GM11168 (cell line): ENCODE results near the gene MIOX.

Experiments
- in situ Hi-C: fragments of 300-500 bp; cut with MboI; formaldehyde crosslinking; loops from one replicate; pipeline ENCODE4 v1.12.0; 2022; ENCODE audit warnings: low sequenced_read_pairs; ENCODE audit not compliant: unreplicated experiment

MIOX gene

DNA sequence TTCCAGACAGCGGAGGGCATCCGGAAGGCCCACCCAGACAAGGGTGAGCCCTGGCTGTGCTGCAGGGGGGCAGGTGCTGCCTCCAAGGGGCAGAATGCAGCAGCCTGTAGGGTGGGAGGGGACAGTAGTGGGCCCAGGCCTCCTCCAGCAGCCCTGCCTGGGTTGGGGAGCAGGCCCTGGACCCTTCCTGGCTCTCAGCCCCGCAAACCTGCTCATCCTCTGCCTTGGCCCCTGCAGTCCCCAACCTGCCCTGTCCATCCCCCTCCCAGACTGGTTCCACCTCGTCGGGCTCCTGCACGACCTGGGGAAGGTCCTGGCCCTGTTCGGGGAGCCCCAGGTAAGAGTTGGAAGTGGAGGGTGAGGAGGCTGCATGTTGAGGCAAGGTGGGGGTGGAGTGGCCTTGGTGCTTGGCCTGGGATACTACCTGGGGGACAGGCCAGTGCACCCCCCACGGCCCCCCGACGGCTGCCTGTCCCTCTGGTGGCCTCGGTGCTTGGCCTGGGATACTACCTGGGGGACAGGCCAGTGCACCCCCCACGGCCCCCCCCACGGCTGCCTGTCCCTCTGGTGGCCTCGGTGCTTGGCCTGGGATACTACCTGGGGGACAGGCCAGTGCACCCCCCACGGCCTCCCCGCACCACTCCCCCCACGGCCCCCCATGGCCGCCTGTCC is 1.5 kb downstream of the MIOX start:
- in situ Hi-C loops = no loop called here

DNA sequence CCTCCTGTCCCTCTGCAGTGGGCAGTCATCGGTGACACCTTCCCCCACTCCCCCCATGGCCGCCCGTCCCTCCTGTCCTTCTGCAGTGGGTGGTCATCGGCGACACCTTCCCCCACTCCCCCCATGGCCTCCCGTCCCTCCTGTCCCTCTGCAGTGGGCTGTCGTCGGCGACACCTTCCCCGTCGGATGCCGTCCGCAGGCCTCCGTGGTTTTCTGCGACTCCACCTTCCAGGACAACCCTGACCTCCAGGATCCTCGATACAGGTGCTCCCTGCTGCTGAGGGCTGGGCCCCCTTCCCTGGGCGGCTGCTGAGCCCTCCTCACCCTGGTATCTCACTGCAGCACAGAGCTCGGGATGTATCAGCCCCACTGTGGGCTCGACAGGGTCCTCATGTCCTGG is 2.2 kb downstream of the MIOX start:
- in situ Hi-C loops = no loop called here

DNA sequence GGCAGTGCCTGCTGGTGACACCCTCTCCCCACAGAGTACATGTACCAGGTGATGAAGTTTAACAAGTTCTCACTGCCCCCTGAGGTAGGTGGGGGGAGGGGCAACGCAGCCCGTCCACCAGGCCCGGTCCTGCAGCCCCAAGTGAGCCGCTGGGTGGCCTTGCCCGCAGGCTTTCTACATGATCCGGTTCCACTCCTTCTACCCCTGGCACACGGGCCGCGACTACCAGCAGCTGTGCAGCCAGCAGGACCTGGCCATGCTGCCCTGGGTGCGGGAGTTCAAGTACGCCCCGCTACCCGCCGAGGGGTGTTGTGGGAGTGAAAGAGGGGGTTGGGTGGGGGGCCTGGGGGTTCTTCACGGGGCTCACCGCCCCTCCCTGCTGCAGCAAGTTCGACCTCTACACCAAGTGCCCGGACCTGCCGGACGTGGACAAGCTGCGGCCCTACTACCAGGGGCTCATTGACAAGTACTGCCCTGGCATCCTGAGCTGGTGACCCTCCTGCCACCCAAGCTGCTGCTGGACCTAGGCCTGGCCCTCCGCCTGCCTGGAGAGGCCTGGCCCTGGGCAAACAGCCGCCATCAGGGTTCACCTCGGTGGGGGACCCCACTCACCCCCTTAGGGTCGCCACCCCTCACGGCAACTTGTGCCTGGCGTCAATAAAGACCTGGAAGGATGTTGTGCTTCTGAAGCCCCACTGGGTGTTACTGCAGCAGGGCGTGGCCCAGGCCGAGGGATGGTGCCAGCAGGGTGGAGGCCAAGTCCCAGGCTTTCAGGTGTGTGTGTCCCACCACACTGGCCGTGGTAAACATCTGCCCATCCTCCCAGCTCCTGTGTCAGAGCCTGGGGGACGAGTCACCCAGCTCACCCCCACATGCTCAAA is 2.9 kb downstream of the MIOX start:
- in situ Hi-C loops = no loop called here

DNA sequence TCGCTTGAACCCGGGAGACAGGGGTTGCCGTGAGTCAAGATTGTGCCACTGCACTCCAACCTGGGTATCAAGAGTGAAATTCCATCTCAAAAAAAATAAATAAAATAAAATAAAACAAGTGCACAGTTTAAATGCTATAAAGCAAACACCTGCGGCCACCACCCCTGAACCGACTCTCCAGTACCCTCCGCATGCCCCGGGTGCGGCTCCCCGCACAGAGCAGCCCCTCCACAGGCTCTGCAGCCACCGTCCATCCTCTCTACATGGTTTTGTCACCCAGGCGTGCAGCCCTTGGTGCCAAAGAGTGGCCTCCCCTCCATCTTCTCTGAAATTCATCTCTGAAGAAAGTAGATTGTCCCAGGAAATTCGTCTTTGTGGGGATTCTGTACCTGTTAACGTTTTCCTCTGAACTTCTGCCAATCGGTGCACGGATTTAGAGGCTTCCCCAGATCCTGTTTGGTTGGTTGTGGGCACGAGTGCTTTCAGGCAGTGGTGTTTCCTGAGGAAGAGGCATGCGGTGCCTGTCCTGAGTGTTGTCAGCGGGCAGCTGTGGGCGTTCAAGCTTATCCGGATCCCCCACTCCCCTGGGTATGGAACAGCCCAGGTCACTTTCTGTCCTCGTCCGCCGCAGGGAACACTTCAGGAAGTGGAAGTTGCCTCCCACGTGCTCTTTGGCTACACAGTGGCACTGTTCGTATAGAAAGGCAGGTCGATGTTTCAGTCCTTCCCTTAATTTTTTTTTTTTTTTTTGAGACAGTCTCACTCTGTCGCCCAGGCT is 4.1 kb downstream of the MIOX start:
- in situ Hi-C loops = no loop called here

DNA sequence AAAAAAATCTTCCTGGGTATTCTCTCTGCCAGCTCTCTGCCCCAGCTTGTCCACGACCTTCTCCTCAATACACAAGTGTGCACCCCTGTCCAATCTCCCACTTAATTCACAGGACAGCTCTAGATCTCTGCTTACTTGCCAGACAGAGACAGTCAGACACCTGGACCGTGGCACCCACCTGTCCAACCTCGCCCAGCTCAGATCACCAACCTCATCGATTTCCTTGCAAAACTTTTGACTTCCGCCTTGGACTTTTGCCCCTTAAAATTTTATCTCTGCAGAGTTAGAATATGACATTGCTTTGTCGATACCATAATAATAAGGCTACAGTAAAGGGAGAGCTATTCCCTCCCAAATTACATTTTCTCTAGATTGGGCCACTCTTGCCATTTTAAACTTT is 10.4 kb downstream of the MIOX start:
- in situ Hi-C loops = no loop called here

DNA sequence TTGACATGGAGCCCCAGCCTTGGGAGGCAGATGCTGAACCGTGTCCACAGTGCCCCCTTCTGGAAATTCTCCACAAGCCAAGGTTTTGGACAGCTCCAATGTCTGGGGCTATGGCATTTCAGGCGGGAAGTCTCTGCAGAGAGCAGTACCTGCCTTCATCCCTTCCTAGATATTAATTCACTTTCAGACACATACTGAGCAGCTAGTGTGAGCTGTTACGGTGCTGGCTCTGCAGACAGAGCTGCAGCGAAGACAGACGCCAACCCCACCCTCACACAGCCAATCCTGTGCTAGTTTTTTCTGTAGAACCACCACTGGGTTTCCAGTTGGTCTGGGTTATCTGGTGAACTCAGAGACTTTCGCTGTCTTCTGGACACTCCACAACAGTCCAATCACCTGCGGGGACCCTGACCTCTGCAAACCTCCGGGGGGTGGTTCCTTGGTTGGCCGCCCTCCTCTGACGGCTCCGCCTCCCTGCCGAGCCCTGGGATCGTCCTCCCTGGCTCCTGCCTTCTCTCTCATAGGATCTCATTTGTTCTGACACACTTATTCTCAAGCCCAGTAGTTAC is 11.7 kb downstream of the MIOX start:
- in situ Hi-C loops = no loop called here

DNA sequence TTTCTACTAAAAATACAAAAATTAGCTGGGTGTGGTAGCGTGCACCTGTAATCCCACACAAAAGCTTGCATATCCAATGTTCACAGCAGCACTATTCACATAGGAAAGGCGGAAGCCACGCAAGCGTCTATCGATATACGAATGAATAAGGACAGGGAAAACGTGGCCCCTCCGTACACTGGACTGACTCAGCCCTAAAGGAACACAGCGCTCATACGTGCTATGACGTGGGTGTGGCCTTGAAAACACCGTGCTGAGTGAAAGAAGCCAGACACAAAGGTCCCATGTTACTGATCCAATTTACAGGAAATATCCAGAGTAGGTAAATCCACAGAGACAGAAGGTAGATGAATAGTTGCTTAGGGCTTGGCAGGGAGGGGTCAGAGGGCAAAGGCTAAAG is 13.8 kb downstream of the MIOX start:
- in situ Hi-C loops = no loop called here

DNA sequence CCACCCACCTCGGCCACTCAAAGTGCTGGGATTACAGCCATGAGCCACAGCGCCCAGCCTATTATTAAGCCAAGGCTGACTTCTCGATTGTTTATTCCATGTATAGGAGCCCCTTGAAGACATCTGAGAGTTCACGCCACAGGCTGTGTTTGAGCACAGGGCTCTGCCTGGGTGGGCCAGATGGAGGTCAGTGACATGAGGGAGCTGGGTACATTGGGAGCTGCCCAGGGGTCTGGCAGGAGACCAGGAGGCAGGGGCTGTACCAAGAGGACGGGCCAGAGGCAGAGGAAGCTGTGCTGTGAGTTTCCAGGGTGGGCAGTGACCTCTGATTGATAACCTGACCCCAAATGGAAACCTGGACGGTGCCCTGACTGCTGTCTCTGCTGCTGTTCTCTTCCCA is 15.4 kb downstream of the MIOX start:
- in situ Hi-C loops = no loop called here

DNA sequence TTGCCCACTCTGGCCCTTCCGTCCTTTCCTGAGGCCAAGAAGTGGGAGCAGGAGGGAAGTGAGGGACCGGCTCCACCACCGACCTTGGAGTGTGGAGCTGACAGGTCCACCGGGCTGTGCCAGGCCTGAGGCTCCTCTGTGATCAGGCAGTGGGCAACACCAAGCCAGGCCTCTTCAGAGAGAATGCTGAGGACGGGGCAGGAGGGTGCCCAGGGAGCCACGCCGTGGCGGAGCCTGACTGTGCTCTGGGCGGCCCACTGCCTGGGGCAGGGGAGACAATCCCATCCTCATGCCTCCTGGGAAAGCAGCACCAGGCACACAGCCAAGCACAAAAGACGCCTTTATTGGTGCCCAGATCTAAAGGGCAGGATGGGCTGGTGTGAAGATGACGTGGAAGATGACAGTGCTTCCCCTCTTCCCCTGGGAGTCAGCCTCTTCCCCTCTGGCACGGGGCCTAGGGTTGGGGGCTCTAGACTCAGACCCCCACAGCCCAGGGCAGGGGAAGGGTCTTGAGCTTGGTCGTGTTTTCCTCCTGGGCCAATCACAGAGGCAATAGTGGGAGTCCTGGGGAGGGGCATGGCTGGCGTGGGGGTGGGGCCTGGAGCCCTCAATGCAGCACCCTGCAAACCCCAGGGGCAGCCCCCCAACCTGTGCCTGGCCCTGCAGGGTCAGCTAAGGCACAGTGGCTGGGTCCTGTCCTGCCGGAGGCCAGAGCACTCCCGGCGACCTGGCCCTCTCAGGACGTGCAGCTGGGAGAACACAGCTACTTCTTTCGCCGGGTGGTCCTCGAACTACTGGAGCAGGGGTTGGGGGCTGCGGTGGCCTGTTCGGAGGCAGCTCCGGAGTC is 16.2 kb downstream of the MIOX start:
- in situ Hi-C loops = no loop called here

DNA sequence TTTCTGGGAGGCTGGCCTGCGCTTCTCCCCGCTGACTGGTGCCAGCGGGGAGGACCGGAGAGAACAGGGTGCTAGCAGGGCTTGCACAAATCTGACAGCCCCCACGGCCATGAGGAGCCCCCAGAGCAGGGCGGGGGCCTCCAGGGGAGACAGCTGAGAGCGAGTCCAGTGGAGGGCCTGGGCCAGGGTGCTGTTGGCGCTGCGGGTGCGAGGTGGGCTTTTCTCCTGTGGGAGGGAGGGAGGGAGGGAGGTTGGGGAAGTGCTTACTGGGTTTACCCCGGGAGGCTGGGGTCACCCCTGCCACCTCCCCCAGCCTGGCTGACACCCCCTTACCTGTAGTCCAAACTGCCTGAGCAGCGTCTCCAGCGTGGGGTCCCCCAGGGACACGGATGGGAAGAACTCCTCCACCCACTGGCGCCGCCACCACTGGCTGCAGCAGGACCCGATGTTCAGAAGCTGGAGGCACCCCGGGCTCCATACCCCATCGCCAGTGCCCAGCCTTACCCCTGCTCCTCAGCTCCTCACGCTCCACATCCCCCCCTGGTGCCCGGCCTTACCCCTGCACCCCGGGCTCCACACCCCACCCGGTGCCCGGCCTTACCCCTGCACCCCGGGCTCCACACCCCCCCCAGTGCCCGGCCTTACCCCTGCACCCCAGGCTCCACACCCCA is 17.0 kb downstream of the MIOX start:
- in situ Hi-C loops = no loop called here

DNA sequence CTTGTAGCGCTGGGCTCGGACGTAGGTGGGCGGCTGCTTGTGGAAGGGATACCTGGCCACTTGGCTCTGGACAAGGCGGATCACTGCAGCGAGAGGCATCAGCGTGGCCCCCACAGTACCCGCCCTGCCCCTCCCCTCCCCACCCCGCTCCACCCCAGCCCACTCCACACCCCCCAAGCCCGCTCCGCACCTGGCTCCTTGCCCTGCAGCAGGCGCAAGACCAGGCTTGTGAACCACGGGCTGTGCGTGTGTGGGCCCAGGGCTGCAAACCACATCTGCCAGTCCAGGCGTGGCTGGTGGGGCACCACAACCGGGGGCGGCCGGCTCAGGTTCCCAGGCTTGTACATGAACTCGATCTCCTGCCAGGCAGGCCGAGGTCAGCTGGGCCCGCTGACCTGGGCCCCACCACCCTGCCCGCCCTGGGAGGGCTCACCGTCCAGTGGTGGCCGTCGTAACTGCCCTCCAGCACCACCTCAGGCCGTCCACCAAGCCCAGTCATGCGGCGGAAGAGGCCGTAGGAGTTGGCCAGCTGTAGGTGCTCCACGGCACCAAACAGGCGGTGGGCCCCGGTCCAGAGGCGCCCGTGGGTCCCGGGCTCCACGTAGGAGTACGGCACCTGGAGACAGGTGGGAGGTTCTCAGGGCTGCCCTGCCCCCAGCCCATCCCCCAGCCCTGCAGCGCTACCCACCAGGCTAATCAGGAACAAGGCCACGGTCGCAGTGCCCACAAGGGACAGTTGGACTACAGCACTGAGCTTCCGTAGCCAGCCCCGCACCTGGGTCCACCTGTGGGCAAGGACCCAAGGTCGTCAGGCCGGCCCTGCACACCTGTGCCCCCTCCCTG is 17.9 kb downstream of the MIOX start:
- in situ Hi-C loops = no loop called here

DNA sequence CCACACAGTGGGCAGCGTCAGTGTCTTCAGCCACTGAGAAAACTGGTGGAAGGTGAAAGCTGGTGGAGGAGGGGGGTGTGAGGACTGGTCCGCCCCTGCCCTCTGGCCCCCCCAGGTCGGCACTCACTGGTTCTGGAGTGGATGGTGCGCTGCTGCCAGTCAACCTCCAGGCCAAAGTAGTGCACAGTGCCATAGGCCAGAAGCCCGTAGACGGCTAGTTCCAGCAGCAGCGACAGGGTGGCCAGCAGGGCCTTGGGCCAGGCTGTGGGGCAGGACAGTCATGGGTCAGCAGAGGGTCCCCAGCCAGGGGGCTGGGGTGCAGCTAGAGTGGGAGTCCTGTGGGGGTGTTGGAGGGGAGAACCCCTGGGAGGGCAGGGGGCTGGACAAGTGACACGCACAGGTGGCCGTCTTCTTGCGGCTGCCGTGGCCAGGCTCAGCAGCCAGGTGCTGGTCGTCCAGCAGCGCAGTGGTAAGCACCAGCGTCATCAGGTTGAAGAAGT is 18.7 kb downstream of the MIOX start:
- in situ Hi-C loops = no loop called here

DNA sequence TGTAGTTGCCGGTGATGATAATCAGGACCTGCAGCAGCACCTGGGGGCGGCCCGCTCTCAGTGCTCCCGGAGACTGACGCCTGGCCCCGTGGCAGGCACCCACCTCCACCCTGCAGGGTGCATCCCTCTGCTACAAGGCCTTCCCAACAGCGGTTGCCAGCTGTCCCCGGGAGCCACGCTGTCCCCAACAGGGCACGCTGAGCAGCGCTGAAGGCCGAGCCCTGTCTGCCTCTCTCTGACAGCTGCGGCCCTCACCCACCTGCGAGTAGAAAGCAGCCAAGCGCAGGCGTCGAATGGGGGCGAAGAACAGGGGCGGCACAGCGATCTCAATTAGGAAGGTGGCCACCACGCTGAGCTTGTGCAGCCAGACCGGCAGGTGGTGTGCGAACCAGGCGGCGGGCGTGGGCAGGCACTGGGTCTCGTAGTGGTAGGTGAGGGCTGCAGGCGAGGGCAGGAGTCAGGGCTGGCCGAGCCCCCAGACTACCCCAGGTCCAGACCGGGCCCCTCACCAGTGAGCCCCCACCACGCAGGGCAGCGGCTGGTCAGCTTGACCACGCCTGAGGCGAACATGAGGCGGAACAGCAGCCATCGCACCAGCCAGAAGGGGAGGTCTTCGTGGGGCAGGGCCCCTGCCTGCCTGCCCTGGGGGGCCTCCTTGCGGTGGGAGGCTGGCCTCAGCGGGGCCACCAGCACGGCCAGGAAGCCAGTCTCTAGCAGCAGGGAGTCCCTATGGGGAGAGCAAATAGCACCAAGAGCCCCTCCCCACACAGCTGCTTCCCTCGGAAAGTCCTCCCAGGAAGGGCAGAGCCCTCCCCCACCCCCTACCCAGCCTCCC is 19.3 kb downstream of the MIOX start:
- in situ Hi-C loops = no loop called here

DNA sequence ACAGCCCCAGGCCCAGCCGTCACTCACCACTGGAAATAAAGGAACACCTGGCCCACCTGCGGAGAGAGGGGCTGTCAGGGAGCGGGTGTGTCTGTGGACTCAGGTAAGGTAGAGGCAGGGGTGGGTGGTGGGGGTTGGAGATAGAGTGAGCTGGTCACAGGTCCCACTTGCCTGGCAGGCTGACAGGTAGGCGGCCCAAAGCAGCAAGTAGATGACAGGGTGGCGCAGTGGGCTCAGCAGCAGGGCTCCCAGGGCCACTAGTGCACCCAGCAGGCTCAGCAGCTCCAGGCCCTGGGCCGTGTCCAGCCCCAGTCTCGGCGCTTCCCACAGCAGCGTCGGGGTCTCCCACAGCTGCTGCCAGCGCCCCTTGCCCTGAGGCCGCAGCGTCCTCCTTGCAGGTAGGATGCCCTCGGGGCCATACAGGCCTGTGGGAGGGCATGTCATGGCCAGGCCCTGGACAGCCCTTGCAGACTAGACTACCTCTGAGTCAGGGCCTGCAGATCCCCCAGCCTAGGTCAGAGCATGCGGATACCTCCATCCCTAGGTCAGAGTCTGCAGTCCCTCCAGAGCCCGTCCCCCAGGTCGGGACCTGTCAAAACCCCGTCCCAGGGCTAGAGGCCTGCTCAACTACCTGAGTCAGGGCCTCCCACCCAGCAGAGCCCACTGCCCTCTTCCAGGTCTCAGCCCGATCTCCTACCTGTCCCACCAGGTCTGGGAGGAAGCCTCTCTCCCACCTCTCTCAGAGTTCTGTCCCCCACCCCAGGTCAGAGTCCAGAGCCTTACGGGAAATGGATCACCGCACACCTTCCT is 20.2 kb downstream of the MIOX start:
- in situ Hi-C loops = no loop called here

DNA sequence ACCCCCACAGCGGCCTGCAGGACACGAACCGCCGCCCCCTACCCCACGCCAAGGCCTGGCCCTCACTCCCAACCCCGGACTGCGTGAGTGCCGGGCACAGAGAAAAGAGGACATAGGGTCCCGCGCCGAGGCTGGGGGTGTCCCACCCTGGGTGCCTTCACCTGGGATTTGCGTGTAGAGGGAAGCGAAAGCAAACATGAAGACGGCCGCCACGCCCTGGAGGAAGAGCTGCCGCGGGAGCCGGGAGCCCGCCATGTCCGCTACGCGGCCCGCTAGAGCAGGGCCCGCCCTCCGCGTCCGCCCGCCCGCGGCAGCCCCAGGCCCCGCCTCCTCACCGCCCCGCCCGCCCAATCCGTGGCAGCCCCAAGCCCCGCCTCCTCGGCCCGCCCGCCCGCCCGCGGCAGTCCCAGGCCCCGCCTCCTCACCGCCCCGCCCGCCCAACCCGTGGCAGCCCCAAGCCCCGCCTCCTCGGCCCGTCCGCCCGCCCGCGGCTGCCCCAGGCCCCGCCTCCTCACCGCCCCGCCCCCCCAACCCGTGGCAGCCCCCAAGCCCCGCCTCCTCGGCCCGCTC is 20.8 kb downstream of the MIOX start, which contains the start of gene LMF2:
Gene LMF2 (minus strand): TSS at position 282 of the 570 bp plus-strand sequence. CDS start 27 bp downstream, at position 255.
- in situ Hi-C loops = no loop called here
